SK-N-SH (cell line): ENCODE results near the gene NPRL2. TPM values are rescaled to one million over a fixed set of nuclear protein-coding genes. Genes with fewer than 3 reads are reported as not detected.
A peak's percentile ranks its signal among the peaks of the same experiment; 100 is the strongest.

Experiments used
- CTCF ChIA-PET: fragments of 300-600, 350-600 bp; formaldehyde crosslinking; extraction: SDS; loops from one replicate; lab custom pipeline; 2021; lab: Yijun Ruan, JAX
- POLR2A ChIA-PET: fragments of 350-600 bp; sonication (Branson Sonifier 250); formaldehyde crosslinking; extraction: SDS; loops from one replicate; lab custom pipeline; 2020; ENCODE audit warnings: antibody characterized with exemption, inconsistent platforms; lab: Yijun Ruan, JAX
- DNase-seq: peaks from one replicate; pipeline ENCODE4 v3.0.0; 2012
- H2AFZ ChIP-seq: fragments of 200-600 bp; sonication (generic); 2 replicates; pipeline ENCODE4 v1.8.1; 2016; ENCODE audit warnings: antibody characterized with exemption, mild to moderate bottlenecking, low read depth
- H3F3A ChIP-seq: fragments of 200-600 bp; sonication (generic); replicated peaks from 2 replicates; pipeline ENCODE3; 2016; ENCODE audit warnings: antibody characterized with exemption, mild to moderate bottlenecking; ENCODE audit not compliant: insufficient read depth
- H3K27ac ChIP-seq, 2 experiments: fragments of 200-500 bp in 1 of 2; fragments of 200-600 bp in 1 of 2; sonication (Bioruptor generic) in 1 of 2; sonication (generic), shearing (Covaris generic) in 1 of 2; 2 replicates each; pipeline versions ENCODE4 v1.5.1 to v1.6.1; 2014 to 2016; ENCODE audit warnings: low read depth in 2 of 2, inconsistent platforms in 1 of 2, low read length in 1 of 2, mild to moderate bottlenecking in 1 of 2, mixed read lengths in 1 of 2
- H3K27me3 ChIP-seq: fragments of 200-600 bp; sonication (generic), shearing (Covaris generic); 2 replicates; pipeline ENCODE4 v1.6.1; 2016; ENCODE audit warnings: mixed run types; ENCODE audit not compliant: insufficient read depth
- H3K36me3 ChIP-seq, 2 experiments: fragments of 200-500 bp in 1 of 2; fragments of 200-600 bp in 1 of 2; sonication (Bioruptor generic) in 1 of 2; sonication (generic) in 1 of 2; replicated peaks in 1 of 2; 2 replicates each; pipeline versions ENCODE3 to v1.5.1; 2014 to 2016; ENCODE audit warnings: low read length in 1 of 2, mild to moderate bottlenecking in 1 of 2; ENCODE audit not compliant: insufficient read depth in 2 of 2, control insufficient read depth in 1 of 2
- H3K4me1 ChIP-seq, 2 experiments: fragments of 200-500 bp in 1 of 2; fragments of 200-600 bp in 1 of 2; sonication (Bioruptor generic) in 1 of 2; sonication (generic), shearing (Covaris generic) in 1 of 2; 2 replicates each; pipeline versions ENCODE4 v1.5.1 to v1.6.1; 2014 to 2016; ENCODE audit warnings: low read depth in 1 of 2, low read length in 1 of 2, mixed run types in 1 of 2; ENCODE audit not compliant: insufficient read depth in 2 of 2, control insufficient read depth in 1 of 2
- H3K4me2 ChIP-seq: fragments of 200-600 bp; sonication (generic), shearing (Covaris generic); 2 replicates; pipeline ENCODE4 v1.6.1; 2017; ENCODE audit warnings: mixed run types
- H3K4me3 ChIP-seq, 2 experiments: fragments of 200-500 bp in 1 of 2; fragments of 200-600 bp in 1 of 2; sonication (Bioruptor generic) in 1 of 2; sonication (generic), shearing (Covaris generic) in 1 of 2; 2 replicates each; pipeline versions ENCODE4 v1.5.1 to v1.8.1; 2014 to 2016; ENCODE audit warnings: low read depth in 2 of 2, inconsistent platforms in 1 of 2, low read length in 1 of 2, mild to moderate bottlenecking in 1 of 2, mixed read lengths in 1 of 2, moderate library complexity in 1 of 2
- H3K79me2 ChIP-seq: fragments of 200-600 bp; sonication (generic); 2 replicates; pipeline ENCODE4 v1.8.1; 2017; ENCODE audit warnings: mild to moderate bottlenecking; ENCODE audit not compliant: insufficient read depth
- H3K9ac ChIP-seq: fragments of 200-600 bp; sonication (generic); 2 replicates; pipeline ENCODE4 v1.6.1; 2017; ENCODE audit warnings: mixed run types
- H3K9me2 ChIP-seq: fragments of 200-600 bp; sonication (generic); 2 replicates; pipeline ENCODE4 v1.6.1; 2017; ENCODE audit warnings: mixed run types
- H3K9me3 ChIP-seq: fragments of 200-600 bp; sonication (generic); 2 replicates; pipeline ENCODE4 v1.6.1; 2017; ENCODE audit warnings: mixed run types, mild to moderate bottlenecking, moderate library complexity
- H4K20me1 ChIP-seq: fragments of 200-600 bp; sonication (generic); 2 replicates; pipeline ENCODE4 v1.6.1; 2017; ENCODE audit warnings: mild to moderate bottlenecking, mixed run types; ENCODE audit not compliant: insufficient read depth
- EP300 ChIP-seq, 2 experiments: IDR thresholded peaks; 2 replicates each; pipeline versions ENCODE4 v1.4.0 to v1.6.1; 2012; ENCODE audit warnings: borderline replicate concordance in 1 of 2, low read depth in 1 of 2, low read length in 1 of 2
- JUND ChIP-seq: IDR thresholded peaks from 2 replicates; pipeline ENCODE4 v1.4.0; 2012
- MEF2A ChIP-seq: IDR thresholded peaks from 2 replicates; pipeline ENCODE4 v1.4.0; 2012; ENCODE audit warnings: low read depth, borderline replicate concordance
- NFIC ChIP-seq: IDR thresholded peaks from 2 replicates; pipeline ENCODE4 v1.4.0; 2012; ENCODE audit warnings: borderline replicate concordance
- SIN3A ChIP-seq: IDR thresholded peaks from 2 replicates; pipeline ENCODE4 v1.6.1; 2012; ENCODE audit warnings: low read depth, mild to moderate bottlenecking, low read length, moderate library complexity, borderline replicate concordance
- SMC3 ChIP-seq: IDR thresholded peaks from 2 replicates; pipeline ENCODE4 v1.6.1; 2012; ENCODE audit warnings: low read depth, low read length, improper control_type of control experiment
- YY1 ChIP-seq: IDR thresholded peaks from 2 replicates; pipeline ENCODE4 v1.4.0; 2012; ENCODE audit warnings: low read depth, mild to moderate bottlenecking
- WGBS: methylation state at CpG from one replicate; pipeline ENCODE4 v1.1.6; 2017; ENCODE audit warnings: low lambda C conversion rate; 5-methylcytosine and 5-hydroxymethylcytosine counted together
- polyA plus RNA-seq, 3 experiments: library from polyadenylated mRNA; depleted of rRNA; stranded (reverse); fragments of >200 nt; gene quantifications; 2 replicates each; pipeline ENCODE4 v1.2.3, GENCODE V29; 2012
- TF ChIP-seq, protein P1 (sequence below): fragments of 150-350 bp; IDR thresholded peaks from 2 replicates; pipeline ENCODE4 v1.6.1; 2016; ENCODE audit warnings: mild to moderate bottlenecking, low read depth, low read length
- TF ChIP-seq, protein P2 (sequence below): IDR thresholded peaks from 2 replicates; pipeline ENCODE4 v1.4.0; 2012; ENCODE audit warnings: low read depth, borderline replicate concordance
- TF ChIP-seq, protein P3 (sequence below): fragments of 150-350 bp; IDR thresholded peaks from 2 replicates; pipeline ENCODE4 v1.6.1; 2017; ENCODE audit warnings: antibody characterized with exemption, low read length, low read depth, borderline replicate concordance

Gene NPRL2
- polyA plus RNA-seq, 1 of the 3 experiments (the other 2 are of a cell fraction), result 43.6 TPM

DNA sequence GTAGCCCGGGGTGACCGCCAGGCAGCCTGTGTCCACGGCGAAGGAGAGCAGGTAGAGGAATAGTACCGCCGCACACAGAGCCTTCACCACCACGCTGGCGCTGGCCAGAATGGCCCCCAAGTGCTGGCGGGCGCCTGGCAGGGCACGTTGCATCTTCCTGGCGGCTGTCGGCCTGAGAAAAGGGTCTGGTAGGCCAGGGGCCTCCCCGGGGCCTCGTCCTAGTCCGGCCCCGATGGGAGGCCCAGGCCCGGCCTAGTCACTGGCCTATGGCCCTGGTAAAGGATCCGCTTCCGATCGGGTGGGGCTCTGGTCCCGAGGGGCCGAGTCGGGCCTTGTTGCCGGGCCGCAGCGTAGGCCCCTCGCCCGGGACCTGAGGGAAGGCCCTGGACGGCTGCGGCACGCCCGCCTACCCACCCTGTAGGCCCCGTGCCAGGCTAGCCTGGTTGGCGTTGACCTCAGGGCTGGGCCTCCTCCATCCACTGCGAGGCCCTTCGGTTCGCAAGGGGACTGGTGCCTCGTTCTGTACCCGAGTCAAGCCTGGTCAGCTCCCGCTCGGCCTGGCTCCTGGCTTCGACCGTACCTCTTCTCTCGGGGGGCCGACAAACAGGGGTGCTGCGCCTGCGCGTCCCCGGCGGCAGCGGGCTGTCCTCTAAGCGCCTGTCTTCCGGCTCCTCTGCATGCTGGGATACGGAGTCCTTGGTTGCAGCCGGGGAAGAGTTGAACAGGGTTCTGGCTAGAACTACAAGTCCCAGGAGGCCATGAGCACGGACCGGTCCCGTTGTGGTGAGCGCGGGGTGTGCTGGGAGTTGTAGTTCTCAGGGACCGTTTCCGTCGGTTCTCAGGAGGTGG, 8.6 kb upstream of the NPRL2 start, which contains the start of gene TMEM115 (continued):
- TF ChIP-seq, protein P1, sequence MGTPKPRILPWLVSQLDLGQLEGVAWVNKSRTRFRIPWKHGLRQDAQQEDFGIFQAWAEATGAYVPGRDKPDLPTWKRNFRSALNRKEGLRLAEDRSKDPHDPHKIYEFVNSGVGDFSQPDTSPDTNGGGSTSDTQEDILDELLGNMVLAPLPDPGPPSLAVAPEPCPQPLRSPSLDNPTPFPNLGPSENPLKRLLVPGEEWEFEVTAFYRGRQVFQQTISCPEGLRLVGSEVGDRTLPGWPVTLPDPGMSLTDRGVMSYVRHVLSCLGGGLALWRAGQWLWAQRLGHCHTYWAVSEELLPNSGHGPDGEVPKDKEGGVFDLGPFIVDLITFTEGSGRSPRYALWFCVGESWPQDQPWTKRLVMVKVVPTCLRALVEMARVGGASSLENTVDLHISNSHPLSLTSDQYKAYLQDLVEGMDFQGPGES, result no peak
- no peak; a peak in 1 of 4 replicates for TF ChIP-seq EP300 (IDR thresholded peaks at IDR 0.05; ENCODE audit: borderline replicate concordance in 1 of 2, low read depth in 1 of 2, low read length in 1 of 2)
- TF ChIP-seq SMC3, result no peak
- no peak for TF ChIP-seq JUND
- TF ChIP-seq NFIC, result peak; percentile 21; the same call in 1 of the 2 replicates
- TF ChIP-seq YY1, result no peak
- TF ChIP-seq, protein P2, sequence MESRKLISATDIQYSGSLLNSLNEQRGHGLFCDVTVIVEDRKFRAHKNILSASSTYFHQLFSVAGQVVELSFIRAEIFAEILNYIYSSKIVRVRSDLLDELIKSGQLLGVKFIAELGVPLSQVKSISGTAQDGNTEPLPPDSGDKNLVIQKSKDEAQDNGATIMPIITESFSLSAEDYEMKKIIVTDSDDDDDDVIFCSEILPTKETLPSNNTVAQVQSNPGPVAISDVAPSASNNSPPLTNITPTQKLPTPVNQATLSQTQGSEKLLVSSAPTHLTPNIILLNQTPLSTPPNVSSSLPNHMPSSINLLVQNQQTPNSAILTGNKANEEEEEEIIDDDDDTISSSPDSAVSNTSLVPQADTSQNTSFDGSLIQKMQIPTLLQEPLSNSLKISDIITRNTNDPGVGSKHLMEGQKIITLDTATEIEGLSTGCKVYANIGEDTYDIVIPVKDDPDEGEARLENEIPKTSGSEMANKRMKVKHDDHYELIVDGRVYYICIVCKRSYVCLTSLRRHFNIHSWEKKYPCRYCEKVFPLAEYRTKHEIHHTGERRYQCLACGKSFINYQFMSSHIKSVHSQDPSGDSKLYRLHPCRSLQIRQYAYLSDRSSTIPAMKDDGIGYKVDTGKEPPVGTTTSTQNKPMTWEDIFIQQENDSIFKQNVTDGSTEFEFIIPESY, result peak; percentile 65; the same call in 1 of the 2 replicates
- no peak for TF ChIP-seq MEF2A
- TF ChIP-seq SIN3A, result no peak; the same call in 1 of the 2 replicates

DNA sequence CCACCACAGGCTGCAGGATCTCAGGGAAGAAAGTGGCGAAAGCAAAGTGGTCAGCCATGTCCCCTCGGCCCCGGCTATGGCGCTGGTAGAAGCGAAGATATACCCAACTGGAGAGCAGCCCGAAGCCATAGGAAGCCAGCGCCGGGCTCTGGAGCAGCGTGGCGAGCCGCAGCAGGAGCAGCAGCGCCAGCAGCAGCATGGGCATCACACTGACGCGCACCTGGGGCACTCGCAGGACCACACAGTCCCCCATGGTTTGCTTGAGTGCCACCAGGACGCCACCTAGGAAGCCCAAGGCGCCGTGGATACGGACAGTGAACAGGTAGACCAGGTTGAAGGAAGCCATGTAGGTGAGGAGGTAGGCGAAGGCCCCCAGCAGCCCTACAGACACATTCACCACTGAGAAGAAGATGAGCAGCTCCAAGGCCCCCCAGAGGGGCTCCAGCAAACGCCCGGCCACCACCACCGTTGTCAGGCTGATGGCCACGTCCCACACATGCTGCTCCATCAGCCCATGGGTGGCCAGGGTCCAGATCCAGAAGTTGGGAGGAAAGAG, 7.9 kb upstream of the NPRL2 start:
- Histone ChIP-seq H3K4me3 (peak overlapping the region; percentile 77 to 95), H3K4me2 (peak overlapping the region; percentile 94), H3K9ac (peak overlapping the region; percentile 87), H3K27ac (peak overlapping the region; percentile 60 to 84; a peak in 3 of 4 replicates), H3F3A (no peaks in the 10 kb centered on the region), H2AFZ (no peak overlapping the region), H3K27me3 (no peaks in the 10 kb centered on the region), H3K79me2 (peaks cover 59% of the 10 kb centered on the region), H3K9me2 (no peaks in the 10 kb centered on the region), H4K20me1 (peaks cover 52% of the 10 kb centered on the region), H3K36me3 (peaks cover 20 to 41% of the 10 kb centered on the region in 2 experiments), H3K4me1 (peaks cover 8 to 49% of the 10 kb centered on the region in 2 experiments; a peak in 2 of 4 replicates), H3K9me3 (no peaks in the 10 kb centered on the region)
- WGBS, result 9% methylated on average over 8 of the region's 24 CpGs
- ChIA-PET POLR2A (interaction anchor here (0.9 to 2.1 kb wide), 2 partner anchors 14 to 33 kb away, joined by 3 to 9 read pairs; no protein-coding TSS in a partner anchor), CTCF (interaction anchor here (4.0 to 6.4 kb wide), 2 partner anchors 32 to 69 kb away, joined by 33 to 57 read pairs; no protein-coding TSS in a partner anchor)
- no peak for DNase-seq
- TF ChIP-seq, protein P3, sequence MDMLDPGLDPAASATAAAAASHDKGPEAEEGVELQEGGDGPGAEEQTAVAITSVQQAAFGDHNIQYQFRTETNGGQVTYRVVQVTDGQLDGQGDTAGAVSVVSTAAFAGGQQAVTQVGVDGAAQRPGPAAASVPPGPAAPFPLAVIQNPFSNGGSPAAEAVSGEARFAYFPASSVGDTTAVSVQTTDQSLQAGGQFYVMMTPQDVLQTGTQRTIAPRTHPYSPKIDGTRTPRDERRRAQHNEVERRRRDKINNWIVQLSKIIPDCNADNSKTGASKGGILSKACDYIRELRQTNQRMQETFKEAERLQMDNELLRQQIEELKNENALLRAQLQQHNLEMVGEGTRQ, result no peak
- TF ChIP-seq, protein P2, result no peak
